ENCODE results near the gene GATAD2B.

GATAD2B gene

GRCh38 chr1:153827168-153827964 is 95.4 kb downstream of the GATAD2B start:
- DNase-seq = no peak

DNA sequence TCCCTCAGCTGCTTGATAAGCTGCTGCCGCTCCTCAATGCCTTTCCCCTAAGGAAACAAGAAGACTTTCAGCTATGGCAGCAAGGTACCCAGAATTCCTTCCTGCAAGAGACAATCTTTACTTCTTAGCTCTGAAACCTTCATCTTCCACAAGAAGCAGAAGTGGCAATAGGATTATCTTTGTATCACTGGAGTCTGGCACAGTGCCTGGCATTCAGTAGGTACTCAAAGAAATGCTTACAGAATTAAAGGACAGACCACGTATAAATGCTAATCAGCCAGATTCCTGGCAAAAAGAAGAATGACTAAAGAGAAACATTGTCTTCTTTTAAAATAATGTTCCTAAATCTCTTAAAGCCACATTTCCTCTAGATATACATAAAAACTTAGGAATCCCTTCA is 103.9 kb downstream of the GATAD2B start:
- DNase-seq = no peak

DNA sequence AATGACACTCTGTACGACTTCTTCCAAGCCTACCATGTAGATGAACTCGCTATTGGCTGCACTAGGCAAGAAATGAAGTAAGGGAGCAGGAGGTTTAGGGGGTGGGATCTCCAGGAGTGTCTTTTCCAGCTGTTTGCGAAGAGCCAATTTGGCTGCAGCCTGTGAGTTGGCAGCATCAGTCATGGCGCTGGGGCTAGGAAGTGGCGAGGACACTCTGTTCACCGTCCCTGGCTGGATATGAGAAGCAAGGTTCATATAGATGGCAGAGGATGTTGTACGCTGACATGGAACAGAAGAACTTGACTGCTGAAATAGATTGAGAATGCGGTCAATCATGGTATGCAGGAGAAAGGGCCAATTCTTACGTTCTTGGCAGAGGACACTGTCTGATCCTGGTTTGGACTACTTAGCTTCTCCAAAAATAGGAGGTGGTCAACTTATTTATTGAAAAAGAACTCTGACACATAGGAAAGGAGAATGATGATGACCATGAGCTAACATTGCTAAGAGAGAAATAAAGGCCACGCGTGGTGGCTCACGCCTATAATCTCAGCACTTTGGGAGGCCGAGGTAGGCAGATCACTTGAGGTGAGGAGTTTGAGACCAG is 106.4 kb downstream of the GATAD2B start:
- no peak for DNase-seq

GRCh38 chr1:153805886-153806719 is 116.7 kb downstream of the GATAD2B start:
- DNase-seq = no peak

GRCh38 chr1:153805042-153805745 is 117.6 kb downstream of the GATAD2B start:
- peak in 1 of 4 experiments; percentile 13 for DNase-seq

- DNase-seq = no peak
These were observed 118.7 kb downstream of the GATAD2B start for GRCh38 chr1:153804112-153804511.

DNA sequence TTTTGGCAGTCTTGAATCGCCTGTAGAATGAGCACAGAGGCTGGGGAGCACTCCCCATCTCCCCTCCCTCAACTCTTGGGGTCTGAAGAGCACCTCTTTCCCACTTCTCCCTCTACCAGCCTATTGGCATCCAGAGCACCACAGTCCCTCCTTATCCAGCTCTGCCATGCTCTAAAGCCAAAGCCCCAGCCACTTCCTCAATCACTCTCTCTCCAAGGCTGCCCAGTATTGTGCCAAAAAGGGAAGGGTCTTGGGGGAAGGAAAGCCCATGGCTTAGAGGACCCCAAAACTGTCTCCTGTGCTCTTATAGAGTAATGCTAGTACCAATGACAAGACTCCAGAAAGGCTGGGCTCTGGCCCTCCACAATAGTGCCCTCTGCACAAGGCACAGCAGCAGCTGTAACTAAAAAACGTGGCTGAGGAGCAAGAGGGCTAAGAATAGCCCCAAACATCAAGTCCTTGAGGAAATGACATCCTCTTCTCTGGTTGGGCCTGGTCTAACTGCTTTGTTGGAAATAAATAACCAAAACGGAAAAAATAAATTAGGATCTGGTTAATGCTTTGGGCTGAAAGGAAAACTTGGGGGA is 119.2 kb downstream of the GATAD2B start:
- DNase-seq = no peak

- no peak for DNase-seq
These were observed 120.7 kb downstream of the GATAD2B start for GRCh38 chr1:153801786-153802697.

DNA sequence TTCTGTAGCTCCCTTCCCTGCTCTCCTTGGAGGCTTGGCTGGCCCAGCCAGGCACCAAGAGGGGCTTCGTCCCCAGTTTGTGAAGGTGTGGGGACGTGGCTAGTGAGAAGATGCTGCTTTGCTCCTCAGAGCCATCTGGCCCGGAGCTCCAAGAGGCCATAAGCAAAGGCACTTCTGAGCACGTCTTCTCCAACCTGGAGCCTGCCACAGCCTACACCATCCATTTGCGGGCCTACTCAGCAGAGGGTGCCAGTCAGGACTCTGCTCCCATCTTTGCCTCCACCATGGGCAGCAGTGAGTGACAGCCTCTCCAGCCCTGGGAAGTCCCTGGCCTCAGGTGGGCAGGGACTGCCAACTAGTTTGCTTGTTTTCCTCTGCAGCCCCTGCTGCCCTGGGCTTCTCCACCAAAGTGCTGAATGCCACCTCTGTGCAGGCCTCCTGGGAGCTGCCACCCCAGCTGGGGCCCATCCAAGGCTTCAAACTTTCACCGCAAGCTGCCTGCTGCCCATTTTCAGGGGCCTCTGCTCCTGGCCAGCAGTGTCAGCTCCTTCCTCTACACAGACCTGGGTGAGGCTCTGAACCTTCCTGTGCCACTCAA is 121.6 kb downstream of the GATAD2B start:
- DNase-seq = no peak

DNA sequence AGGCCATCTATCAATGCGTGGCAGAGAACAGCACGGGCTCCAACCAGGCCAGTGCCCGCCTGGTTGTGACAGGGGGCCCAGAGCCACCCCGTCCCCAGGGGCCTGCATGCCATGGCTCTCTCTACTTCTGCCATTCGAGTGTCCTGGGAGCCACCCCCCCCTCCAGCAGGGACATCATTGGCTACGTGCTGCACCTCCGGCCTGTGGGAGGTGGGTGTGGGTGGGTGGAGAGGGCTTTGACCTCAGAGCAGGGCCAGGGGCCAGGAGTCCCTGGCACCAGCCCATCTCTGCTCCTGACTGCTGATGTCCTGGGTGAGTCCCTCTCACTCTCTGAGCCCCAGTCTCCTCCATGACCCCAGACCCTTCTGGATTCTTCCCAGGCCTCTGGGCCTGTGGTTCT is 122.3 kb downstream of the GATAD2B start:
- DNase-seq = no peak

GRCh38 chr1:153799566-153800465 is 123.0 kb downstream of the GATAD2B start:
- DNase-seq = no peak

- DNase-seq = no peak
These were observed 123.8 kb downstream of the GATAD2B start for GRCh38 chr1:153799016-153799415.

- DNase-seq = no peak
These were observed 124.3 kb downstream of the GATAD2B start for GRCh38 chr1:153798468-153798780.

DNA sequence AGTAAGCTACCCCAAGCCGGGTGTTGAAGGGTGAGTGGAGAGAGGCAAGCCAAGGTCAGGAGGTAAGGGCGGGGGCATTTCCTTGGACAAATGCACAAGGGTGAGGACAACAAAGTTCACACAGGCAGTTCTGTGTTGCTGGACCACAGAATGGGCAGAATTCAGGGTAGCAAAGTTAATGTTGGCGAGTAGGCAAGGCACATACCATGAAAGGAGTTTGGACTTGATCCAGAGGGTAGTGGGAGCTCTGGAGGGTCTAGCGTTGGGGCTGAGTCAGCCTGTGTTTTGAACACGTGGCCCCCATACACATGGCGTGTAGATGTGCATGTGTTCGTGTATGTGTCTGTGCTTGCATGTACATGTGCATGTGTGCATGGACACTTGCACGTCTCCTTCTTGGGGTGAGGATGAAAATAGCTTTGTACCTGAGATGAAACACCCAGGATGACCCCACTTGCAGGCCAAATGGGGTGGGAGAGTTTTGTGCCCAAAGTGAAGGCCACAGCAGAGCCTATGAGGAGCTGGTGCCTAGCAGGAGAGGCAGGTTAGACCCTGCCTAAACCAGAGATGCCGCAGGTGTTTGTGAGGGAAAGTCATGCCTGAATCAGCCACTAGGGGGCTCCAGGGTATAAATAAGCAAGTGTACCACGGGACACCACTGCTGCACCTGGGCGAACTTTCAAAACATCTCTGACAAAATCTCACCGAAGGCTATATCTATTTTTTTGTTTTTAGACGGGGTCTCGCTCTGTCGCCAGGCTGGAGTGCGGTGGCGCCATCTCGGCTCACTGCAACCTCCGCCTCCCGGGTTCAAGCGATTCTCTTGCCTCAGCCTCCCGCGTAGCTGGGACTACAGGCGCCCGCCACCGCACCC is 125.7 kb downstream of the GATAD2B start:
- DNase-seq = peak; percentile 50 to 76 (median 70)

GRCh38 chr1:153795934-153796785 is 126.6 kb downstream of the GATAD2B start:
- no peak for DNase-seq

- no peak for DNase-seq
These were observed 127.4 kb downstream of the GATAD2B start for GRCh38 chr1:153795330-153795837.

DNA sequence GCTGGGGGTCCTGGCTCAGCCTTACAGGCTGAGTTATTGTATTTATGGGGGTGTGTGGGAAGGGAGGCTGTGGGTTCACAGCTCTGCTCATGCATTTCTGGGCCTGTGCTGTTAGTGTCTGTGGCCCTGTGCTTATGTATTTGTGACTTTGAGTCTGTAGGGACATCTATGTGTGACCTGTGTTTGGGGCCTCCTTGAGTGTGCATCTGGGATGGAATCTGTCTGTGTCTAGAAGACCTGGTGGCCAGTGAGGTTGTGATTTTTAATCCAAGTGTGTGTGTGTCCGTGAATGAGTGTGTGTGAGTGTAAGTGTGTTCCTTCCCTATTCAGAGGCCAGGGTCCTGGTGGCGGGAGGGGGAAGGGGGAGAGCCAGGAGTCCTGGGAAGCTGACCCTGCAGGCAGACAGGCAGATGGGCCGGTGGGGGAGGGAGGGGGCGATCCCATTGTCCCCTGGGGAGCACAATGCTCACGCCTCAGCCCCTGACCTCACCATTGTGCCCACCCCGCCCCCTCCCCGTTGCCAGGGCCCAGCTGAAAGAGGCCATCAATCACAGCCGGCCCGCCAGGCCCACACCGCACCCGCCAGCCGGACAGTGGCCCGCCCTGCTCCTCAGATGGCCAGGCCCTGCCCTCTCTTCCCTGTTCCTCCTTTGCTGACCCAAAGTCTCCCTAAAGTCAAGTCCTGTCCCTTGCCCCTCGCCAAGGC is 128.0 kb downstream of the GATAD2B start:
- DNase-seq = no peak
